ENCODE data around the gene ERBB3. TPM values are rescaled to one million over a fixed set of nuclear protein-coding genes. Genes with fewer than 3 reads are reported as not detected.
"Not testable (repeated sequence)": the region's sequence is repeated elsewhere in the genome, so short reads cannot be mapped to it uniquely, and the experiment has no call there.

ERBB3 gene
- 129 TPM for total RNA-seq

DNA sequence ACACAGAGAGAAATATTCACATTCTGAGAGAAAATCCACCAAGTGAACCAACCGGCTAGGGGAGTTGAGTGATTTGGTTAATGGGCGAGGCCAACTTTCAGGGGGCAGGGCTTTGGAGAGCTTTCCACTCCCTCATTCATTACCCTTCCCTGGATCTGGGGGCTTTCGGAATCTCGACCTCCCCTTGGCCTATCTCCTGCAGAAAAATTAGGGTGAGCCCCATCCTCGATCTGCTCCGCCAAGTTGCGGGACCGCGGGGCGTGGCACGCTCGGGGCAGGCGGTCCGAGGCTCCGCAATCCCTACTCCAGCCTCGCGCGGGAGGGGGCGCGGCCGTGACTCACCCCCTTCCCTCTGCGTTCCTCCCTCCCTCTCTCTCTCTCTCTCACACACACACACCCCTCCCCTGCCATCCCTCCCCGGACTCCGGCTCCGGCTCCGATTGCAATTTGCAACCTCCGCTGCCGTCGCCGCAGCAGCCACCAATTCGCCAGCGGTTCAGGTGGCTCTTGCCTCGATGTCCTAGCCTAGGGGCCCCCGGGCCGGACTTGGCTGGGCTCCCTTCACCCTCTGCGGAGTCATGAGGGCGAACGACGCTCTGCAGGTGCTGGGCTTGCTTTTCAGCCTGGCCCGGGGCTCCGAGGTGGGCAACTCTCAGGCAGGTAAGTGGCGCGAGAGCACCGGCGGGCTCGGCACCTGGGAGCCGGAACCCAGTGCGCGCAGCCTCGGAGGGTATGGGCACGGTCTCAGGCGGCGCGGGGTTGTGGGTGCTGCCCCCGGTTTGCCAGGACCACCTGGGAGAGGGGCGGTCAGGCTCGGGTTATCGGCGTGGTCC, at the start of gene ERBB3:
Gene ERBB3, plus strand, starts transcription at position 443 of the 833 bp plus-strand sequence. Its CDS starts 136 bp downstream, at position 579.
- DNase-seq (ENCODE audit: low spot score): peak; percentile 83

- no peak for DNase-seq (ENCODE audit: low spot score)
These were observed 48.0 kb upstream of the ERBB3 start for GRCh38 chr12:56031987-56032386.

DNA sequence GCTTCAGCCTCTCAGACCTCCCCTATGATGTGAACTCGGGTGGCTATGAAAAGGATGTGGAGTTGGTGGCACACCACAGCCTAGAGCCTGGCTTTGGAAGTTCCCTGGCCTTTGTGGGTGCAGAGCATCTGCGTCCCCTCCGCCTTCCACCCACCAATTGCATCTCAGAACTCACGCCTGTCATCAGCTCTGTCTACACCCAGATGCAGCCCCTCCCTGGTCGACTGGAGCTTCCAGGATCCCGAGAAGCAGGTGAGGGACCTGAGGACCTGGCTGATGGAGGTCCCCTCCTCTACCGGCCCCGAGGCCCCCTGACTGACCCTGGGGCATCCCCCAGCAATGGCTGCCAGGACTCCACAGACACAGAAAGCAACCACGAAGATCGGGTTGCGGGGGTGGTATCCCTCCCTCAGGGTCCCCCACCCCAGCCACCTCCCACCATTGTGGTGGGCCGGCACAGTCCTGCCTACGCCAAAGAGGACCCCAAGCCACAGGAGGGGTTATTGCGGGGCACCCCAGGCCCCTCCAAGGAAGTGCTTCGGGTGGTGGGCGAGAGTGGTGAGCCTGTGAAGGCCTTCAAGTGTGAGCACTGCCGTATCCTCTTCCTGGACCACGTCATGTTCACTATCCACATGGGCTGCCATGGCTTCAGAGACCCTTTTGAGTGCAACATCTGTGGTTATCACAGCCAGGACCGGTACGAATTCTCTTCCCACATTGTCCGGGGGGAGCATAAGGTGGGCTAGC, 45.2 kb upstream of the ERBB3 start:
- no peak for DNase-seq (ENCODE audit: low spot score)

DNA sequence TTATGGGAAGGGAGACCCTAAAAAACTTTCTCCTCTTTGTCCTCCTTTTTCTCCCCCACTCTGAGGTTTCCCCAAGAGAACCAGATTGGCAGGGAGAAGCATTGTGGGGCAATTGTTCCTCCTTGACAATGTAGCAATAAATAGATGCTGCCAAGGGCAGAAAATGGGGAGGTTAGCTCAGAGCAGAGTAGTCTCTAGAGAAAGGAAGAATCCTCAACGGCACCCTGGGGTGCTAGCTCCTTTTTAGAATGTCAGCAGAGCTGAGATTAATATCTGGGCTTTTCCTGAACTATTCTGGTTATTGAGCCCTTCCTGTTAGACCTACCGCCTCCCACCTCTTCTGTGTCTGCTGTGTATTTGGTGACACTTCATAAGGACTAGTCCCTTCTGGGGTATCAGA, 42.8 kb upstream of the ERBB3 start:
- DNase-seq (ENCODE audit: low spot score): no peak

DNA sequence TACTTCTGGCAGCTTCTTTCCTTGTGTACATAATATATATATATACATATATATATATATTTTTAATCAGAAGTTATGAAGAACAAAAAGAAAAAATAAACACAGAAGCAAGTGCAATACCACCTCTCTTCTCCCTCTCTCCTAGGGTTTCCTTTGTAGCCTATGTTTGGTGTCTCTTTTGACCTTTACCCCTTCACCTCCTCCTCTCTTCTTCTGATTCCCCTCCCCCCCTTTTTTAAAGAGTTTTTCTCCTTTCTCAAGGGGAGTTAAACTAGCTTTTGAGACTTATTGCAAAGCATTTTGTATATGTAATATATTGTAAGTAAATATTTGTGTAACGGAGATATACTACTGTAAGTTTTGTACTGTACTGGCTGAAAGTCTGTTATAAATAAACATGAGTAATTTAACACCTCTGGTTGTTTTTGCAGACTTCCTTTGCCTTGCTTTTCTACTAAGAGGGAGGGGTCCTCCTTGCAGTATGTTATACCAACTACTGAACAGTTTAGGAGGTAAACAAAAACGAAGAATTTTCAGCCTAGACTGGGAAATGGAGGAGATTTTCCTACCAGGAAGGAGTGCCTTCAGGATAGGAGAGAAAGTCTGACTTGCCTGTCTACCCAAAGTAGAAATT, 41.8 kb upstream of the ERBB3 start:
- DNase-seq (ENCODE audit: low spot score): no peak

DNA sequence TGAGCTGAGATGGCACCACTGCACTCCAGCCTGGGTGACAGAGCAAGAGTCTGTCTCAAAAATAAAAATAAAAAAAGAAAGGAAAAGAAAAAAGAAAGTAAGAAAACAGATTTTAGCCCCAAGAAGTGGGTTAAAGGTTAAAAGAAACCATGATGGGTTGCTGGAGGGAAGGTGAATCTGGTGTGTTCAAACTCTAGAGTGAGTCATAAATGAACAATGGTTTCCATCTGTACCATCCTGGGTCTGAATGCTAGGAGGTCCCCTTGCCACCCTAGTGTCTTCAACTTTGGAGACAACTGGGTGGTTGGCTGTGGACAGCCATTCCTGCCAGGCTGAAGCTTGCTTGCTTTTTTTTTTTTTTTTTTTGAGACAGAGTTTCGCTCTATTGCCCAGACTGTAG, 39.8 kb upstream of the ERBB3 start:
- no peak for DNase-seq (ENCODE audit: low spot score)

- DNase-seq (ENCODE audit: low spot score): no peak
These were observed 38.9 kb upstream of the ERBB3 start for GRCh38 chr12:56040963-56041551.

DNA sequence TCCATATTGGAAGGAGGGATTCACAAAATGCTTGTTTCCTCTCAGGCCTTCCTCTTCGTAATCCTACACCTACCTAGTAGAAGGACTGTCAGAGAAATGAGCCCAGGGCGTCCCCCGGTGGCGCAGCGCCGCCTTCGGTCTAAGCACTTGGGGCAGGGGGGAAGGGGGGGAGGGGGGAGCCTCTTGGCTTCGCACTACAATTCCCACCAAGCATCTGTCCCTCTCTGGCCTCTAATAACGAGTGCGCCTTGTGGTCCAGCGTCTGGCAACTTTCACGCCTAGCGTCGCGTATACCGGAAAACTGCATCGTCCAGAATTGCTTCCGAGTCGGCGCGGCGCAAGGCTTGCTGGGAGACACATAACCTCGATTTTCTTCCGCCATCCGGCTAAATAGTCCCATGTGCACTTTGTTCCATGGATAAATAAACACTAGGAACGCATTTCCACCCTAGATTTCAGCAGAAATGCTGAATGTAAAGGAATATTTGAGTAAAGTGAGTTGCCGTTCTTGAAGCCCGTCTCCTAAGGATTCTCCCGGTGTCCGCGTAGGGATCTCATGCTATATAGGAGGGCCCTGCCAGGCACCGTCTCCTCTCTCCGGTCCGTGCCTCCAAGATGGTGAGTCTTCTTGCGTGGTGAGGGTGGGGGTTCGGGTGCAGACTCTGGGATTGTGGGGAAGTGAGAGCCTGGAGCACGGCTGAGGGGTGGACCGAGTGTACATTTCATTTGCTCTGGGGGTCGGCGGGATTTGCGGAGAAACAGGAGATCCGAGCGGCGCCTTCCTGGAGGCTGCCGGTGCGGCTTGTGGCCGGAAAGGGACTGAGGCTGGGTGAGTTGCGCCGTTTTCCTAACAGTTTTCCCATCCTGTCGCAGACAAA, 38.2 kb upstream of the ERBB3 start, which contains the start of gene RPS26:
Gene RPS26, plus strand, starts transcription at position 367 of the 878 bp plus-strand sequence. Its CDS starts 249 bp downstream, at position 616.
- DNase-seq (ENCODE audit: low spot score): peak; percentile 98

DNA sequence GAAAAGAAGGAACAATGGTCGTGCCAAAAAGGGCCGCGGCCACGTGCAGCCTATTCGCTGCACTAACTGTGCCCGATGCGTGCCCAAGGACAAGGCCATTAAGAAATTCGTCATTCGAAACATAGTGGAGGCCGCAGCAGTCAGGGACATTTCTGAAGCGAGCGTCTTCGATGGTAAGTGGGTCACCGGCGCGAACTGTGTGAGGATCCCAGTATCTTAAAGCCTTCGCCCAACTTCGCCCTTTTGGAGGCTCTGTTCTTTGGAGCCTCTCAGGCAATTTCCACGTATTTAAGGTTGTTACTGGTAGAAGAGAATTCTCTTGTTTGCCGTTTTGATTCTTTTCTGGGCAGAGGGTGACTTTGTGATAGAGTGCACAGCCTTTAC, 37.5 kb upstream of the ERBB3 start:
- DNase-seq (ENCODE audit: low spot score): not testable (repeated sequence)

DNA sequence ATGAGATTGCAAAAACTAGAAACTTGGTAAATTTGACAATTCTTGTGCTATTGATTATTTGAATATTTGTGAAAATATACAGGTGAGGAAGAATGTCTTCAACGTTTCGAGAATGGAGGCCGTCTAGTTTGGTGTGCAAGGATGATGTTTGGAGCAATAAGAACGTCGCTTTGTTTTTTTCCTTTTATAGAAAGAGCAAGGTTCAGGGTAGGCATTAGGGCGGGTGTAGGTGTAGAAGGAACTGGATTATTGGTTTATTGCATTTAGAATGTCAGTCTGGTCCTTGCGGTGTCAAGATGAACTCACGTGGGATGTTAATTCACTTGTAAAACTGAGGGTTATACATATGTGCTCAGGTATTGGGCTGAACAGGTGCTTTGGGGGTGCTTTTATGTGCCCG, 37.1 kb upstream of the ERBB3 start:
- no peak for DNase-seq (ENCODE audit: low spot score)

- DNase-seq (ENCODE audit: low spot score): no peak
These were observed 33.8 kb upstream of the ERBB3 start for GRCh38 chr12:56046027-56046780.

DNA sequence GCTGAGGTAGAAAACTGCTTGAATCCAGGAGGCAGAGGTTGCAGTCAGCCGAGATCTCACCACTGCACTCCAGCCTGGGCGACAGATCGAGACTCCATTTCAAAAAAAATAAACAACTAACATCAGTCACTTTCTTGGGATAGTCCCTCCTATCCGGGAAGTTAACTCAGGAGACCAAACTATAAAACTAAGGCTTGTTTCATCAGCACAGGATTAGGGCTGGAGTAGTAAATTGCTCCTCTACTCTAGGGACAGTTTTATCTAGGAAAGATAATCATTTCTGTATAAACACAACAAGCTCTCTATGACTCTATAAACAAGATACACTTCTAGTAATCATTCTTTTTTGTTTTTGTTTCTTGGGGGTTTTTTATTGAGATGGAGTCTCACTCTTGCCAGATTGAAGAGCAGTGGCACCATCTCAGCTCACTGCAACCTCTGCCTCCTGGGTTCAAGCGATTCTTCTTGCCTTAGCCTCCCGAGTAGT, 26.5 kb upstream of the ERBB3 start:
- DNase-seq (ENCODE audit: low spot score): no peak

- DNase-seq (ENCODE audit: low spot score): not testable (repeated sequence)
These were observed 20.0 kb upstream of the ERBB3 start for GRCh38 chr12:56059964-56060363.

GRCh38 chr12:56061982-56062381, 18.0 kb upstream of the ERBB3 start:
- no peak for DNase-seq (ENCODE audit: low spot score)

GRCh38 chr12:56062996-56063395, 17.0 kb upstream of the ERBB3 start:
- DNase-seq (ENCODE audit: low spot score): no peak

DNA sequence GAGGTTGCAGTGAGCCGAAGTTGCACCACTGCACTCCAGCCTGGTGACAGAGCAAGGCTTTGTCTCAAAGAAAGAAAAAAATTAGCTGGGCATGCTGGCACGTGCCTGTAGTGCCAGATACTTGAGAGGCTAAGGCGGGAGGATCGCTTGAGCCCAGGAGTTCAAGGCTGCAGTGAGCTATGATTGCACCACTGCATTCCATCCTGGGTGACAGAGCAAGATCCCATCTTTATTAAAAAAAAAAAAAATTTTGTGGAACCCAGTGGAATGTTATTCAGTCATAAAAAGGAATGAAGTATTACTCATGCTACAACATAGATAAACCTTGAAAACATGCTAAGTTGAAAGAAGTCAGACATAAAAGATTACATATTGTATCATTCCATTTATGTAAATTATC, 8.3 kb upstream of the ERBB3 start:
- DNase-seq (ENCODE audit: low spot score): no peak

DNA sequence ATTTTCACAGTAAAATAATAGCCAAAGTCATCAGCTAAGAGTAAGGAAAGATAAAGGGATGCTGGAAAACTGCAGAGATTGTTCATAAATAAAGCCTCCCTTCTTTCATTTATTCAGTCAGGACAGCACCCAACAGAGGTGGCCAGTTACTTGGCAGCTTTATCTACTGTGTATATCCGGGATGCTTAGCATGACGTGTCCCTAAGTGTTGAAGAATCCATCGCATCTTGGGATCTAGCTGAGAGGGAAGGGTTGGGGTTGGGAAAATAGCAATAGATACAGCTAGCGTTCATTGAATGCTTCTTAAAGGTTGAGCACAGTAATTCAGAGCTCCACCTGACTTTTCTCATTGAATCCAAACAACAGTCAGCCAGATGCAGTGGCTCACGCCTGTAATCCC, 5.6 kb upstream of the ERBB3 start:
- DNase-seq (ENCODE audit: low spot score): no peak

DNA sequence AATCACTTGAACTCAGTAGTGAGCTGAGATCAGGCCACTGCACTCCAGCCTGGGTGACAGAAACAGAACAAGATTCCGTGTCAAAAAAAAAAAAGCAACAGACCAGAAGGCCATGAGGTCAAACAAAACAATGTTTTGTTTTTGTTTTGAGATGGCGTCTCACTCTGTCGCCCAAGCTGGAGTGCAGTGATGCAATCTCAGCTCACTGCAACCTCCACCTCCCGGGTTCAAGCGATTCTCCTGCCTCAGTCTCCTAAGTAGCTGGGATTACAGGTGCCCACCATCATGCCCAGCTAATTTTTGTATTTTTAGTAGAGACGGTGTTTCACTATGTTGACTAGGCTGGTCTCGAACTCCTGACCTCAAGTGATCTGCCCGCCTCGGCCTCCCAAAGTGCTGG, 2.0 kb upstream of the ERBB3 start:
- not testable (repeated sequence) for DNase-seq (ENCODE audit: low spot score)

- no peak for DNase-seq (ENCODE audit: low spot score)
These were observed 1.5 kb upstream of the ERBB3 start for GRCh38 chr12:56078427-56078826.

Measured in ureter (tissue), 1 donor.